NCI-H524 (cell line): ENCODE data around the gene LPIN2.

ENCODE experiments used
- DNase-seq, 2 experiments: peaks; one replicate each; lab custom pipeline; 2025; lab: John Stamatoyannopoulos, UW

LPIN2 gene

DNA sequence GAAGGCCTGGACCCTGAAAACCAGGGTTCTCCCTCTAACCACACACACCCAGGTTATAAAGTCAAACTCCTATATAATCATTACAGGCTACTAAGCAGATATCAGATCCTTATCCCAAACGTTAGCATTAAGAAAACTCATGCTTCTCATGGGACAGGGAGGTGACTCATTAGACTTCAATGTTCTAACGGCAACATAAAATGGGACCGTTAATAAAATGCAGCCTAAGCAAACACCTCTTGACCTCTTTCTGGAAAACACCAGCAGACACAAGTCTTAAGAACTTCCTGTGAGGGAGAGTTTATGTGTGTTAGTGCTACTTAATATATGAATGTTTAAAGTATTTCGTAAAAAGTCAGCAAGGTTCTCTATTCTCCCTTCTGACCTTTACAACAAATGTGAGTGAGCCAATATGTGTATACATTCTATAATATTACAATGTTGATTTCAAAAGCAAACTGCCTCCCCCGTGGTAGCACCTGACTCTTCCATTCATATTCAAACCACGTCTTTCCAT is 31.7 kb downstream of the LPIN2 start:
- DNase-seq = no peak

DNA sequence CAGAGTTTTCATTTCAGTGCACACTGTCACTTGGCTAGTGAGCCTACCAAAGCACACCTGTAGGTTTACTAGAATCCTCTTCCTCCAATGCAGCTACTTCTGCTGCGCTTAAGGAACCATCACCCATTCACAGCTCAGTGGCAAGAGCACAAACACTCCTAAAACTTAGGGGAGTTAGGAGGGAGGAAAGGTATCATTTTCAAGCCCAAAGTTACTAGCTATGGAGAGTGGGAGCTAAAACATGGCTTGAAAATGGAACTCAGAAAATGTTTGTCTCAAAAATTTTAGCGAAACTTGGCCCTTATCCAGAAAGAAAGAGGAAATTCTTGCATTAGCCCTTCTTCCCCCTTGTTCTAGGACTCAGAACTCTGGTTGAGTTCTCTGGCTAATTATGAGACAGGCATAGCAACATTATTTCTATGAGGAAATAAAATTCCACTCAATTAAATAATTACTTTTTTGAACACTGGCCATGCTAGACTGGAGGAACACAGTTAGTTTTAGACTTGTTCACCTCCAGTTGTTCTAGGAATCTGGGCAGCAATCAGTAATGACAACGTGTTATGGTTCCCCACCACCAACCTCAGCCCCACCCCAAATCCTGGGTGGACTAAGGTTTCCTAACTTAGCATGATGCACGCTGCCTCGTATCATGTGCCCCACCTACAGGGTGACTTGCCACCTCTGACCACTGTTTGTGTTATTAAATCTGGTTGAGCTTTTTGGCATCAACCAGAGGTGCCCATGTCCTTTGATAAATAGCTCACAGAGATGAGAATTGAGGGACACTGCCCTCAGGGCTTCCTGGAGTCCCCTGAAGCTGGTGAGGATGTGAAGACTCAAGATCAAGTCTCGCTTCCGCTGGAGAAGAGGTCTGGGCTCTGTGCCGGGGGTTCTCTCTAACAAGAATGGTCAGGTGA is 32.8 kb downstream of the LPIN2 start:
- DNase-seq = no peak

DNA sequence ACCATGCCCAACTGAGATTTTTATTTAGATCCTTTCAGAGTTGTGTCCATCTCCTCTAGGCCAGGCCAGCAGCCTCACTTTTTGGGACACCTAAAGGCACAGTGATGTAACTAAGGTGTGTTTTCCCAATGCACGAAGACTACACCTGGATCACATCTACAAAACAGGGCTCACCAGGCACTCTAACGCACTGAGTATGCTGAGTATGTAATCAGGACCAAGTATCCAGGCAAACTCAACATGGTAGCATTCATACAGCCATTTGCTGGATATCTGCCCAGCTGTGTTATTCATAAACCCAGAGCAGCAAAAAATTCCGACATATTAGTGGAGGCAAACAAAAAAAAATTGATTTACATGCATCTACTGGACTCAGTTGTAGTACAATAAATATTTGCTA is 33.8 kb downstream of the LPIN2 start:
- DNase-seq = no peak

DNA sequence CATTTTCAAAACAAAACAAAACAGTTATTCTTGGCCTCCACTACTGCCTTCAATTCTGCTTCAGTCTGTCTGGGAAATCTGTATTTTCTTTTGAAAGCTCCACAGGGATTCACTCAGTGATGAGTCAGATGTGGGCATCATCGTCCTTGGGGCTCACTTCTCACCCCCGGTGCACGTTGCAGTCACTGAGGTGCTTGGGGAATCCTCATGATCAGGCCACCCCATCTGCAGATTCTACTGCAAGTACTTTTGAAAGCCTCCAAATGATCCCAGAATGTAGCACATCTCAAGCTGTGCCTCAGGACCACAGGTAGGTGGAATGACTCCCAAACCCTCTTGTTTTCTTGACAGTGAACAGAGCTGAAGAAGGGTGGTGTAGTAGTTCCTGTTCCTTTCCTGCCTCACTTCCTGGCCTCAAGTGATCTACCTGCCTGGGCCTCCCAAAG is 34.3 kb downstream of the LPIN2 start:
- no peak for DNase-seq

DNA sequence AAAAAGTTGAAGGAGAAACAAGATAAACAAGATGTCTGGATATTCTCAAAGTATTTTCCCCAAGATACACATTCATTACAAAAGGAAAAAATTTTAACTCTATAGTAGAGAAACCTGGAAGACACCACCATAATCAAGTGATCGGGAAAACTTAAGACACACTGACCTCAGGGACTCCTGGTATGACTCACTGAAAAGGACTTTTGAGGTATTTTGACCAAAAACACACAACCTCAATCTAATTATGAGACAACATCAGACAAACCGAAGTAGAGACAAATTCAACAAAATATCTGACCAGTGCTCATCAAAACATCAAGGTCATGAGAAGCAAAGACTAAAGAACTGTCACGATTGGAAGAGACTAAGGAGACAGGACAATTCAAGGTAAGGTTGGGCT is 34.7 kb downstream of the LPIN2 start:
- DNase-seq = no peak

DNA sequence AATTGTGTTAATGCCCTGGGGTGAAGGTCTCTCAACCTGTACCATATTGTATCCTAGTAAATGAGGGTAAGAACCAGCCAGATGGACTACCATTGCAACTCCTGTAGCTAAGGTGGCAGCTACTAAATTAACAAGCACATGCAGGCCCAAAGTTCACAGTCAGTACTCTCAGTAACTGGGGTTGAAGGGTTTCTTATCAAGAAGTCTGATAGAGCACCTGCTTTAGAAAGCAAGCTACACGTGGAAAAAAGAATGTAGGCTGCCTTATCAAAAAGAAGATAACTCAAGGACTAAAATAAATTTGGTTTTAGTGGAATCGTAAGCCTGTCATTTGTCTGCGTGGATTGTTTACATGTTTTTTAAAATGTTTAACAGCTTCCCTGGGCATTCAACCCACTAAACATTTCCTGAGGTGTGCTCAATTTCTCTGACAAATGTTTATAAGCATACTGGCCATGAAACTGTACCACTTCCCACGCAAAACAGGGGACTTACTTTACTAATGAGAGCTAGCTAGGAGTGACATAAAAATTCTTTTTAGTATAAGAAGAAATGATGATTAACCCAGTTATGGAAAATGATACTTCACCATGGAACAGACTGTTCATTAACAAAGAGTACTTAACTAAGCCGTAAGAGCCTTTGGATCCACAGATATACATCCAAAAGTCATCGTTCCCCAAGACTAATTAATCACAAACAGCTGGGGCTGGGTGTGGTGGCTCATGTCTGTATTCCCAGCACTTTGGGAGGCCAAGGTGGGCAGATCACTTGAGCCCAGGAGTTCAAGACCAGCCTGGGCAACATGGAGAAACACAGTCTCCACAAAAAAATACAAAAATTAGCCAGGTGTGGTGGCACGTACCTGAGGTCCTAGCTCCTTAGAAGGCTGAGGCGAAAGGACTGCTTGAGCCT is 36.5 kb downstream of the LPIN2 start:
- DNase-seq = peak; percentile 17 to 79

DNA sequence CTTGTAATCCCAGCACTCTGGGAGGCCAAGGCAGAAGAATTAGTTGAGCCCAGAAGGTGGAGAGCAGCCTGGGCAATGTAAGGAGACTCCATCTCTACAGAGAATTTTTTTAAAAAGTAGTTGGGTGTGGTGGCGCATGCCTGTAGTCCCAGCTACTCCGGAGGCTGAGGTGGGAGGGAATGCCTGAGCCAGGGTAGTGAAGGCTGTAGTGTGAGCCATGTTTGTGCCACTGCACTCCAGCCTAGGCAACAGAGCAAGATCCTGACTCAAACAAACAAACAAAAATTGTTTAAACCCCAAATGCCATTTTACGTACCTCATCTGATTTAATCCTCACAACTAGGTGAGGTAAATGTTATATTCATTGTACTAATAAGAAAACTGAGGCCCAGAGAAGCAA is 38.2 kb downstream of the LPIN2 start:
- DNase-seq = no peak

DNA sequence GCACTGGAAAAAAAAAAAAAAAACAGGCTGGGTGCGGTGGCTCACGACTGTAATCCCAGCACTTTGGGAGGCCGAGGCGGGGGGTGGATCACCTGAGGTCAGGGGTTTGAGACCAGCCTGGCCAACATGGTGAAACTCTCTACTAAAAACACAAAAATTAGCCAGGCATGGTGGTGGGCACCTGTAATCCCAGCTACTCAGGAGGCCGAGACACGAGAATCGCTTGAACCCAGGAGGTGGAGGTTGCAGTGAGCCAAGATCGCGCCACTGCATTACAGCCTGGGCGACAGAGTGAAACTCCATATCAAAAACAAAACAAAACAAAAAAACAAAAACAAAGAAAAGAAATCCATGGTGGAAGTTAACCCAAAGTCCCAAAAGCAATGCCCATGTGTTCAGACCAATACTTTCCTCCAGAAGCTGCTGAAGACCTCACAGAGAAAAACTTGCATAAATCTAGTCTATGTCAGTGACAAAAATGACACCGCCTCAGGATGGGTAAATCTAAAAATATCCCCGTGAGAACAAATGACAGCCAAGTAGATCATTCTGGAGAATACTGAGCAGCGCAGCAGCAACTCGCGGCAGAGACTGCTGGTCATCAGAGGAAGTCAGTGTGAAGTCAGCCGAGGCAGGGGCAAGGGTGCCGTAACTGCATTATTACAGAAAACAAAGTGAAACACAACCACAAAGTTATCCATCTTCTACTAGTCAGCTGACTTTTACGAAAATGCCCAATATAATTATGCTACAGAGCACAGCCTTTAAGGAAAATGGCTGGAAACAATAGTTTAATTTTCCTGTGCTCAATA is 41.0 kb downstream of the LPIN2 start:
- no peak for DNase-seq

DNA sequence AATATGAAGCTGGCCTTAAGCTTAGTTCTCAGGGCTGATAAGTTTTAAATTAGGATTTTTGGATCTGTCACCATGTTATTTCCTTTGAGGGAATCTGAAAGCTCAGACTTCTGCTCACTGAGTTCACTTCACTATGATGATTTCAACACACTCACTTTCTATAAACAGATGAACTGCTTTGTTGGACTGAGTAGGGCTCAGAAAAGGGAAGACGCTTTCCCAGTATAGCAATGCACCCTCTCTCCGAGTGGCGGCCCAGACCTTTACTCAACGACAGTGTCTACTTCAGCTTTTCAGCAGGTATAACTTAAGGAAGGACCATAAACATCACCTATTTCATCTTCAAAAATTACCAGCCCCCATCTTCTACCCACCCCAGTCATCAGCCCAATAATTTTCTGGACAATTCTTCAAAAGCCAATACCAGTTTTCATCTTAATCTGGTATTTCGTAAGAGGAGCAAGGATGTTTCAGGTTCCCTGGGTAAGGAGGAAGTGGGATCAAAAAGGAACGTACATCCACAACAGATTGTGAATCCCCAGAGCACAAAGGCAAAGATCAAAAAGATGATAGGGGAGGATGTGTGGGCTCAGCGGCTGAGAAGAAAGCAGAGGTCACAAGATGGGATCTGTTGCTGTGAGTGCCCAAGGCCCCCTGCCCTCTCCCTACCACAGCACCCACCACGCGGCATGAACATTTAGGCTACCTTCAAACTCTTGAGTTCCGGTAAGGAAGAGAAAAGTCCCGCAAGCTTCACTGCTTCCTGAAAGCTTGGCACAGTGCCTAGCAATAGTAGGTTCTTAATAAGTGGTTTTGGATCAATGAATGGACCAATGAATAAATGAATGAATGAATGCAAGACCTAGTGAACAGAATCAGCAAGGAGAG is 41.9 kb downstream of the LPIN2 start:
- DNase-seq = no peak

DNA sequence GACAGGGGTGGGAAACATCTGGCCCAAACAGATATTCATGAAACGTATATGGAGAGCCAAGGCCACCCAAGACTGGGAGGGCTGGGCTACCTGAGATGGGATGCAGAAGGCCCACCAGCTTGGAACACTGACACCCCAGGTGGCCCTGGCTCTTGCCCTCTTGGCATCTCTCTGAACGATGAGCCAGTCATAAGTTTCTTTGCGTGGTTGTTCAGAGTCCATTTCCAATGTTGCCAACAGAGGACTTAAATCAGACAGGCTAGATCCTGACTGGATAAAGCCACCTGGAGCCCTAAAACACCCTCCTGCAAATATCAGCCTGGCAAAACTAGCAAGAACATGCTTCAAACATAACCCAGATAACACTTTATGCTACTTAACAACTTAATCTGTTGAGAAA is 42.6 kb downstream of the LPIN2 start:
- DNase-seq = no peak

DNA sequence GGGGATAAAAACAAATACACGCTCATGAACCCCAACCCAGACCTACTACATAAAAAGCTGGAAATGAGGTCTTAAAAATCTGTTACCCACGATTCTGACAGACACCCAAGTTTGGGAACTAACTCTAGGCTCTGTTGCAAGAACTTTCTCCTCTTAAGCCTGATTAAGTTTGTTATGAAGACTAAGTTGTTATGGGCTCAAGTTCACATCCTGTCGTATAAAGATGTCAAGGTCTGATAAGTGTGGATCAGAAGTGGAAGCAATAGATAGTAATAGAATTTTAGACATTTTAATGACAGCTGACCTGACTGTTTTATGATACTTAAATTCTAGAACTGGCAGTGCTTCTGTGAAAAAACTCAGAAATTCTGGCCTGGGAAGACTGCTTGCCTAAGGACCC is 43.2 kb downstream of the LPIN2 start:
- no peak for DNase-seq

DNA sequence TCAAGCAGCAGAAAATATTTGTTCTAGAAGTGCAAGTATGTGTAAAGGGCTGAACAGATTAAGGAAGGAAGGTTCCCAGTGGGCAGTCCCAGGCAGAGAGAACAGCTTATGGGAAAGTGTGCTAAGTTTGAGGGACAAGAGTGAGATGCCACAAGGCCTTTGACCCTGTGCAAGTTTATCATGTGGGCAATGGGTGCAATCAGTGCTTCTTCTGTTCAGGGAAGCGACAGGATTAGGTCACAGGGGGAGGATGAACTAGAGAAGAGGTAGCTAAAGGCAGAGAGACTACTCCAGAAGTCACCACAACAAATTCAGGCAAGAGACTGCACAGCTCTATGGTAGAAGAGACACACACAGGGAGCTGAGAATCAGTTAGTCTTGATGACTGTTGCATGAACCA is 44.3 kb downstream of the LPIN2 start:
- DNase-seq = no peak

DNA sequence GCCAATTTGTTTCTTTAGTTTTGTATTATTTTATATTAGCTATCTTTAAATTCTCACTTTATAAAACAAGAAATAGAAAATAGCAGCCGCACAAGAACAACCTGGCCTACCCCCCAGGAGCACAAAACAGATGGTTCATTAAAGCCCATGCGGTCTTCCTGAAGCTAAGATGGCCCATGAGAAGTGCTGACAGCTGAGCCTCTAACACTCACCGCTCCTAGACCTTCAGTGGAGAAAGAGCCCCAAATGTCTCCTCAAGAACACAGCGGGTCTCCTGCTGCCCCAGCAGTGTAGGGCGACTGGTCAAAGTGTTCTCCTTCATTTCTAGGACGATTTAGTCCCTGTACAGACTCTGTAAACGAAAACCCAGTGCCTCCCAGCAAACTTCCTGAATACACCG is 45.1 kb downstream of the LPIN2 start:
- DNase-seq = peak; percentile 27 to 66

DNA sequence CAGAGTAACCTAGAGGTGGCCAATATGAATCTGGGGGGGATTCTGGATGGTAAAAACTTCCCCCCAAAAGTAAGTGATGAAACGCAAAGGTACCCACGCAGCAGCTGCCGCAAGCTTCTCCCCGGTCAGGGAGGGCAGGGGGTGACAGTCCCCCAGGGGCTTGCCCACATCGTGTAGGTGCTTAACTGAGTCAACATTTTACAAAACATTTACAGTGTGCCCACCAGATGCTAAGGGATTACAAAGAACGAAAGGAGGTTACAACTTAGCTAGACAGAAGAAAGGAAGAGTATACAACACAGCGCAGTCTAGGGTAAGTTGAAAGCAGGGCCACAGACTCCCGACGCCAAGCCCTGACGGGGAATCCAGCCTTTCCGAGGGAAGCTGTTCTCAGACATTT is 45.6 kb downstream of the LPIN2 start:
- DNase-seq = peak in 1 of 2 experiments; percentile 33

DNA sequence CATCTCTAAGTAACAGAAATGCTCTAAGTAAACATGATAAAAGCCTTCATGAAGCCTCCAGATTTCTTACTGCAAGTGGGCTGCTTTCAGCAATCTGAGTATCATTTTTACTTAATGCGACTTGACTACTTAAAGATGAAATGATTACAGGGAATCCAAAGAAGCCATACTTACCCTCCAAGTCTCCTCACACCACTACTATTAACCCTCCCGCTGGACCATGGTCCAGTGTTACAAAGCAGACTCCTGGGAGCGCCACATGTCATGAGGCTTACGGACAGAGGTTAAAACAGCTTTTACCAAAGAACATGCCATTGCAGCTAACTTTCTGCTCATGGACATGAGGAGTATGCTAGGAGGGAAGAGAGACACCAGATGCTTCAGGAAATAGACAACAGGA is 46.4 kb downstream of the LPIN2 start:
- DNase-seq = no peak

DNA sequence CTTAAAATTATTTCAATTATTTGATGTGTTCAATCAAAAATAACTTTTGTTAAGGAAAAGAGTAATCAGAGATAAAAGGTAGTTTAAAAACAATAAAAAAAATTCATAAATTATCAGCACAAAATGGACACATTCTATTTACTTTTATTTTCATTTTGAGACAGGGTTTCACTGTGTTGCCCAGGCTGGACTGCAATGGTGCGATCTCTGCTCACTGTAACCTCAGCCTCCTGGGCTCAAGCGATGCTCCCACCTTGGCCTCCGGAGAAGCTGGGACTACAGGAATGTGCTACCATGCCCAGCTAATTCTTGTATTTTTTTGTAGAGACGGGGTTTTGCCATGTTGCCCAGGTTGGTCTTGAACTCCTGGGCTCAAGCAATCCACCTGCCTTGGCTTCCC is 47.1 kb downstream of the LPIN2 start:
- DNase-seq = no peak

DNA sequence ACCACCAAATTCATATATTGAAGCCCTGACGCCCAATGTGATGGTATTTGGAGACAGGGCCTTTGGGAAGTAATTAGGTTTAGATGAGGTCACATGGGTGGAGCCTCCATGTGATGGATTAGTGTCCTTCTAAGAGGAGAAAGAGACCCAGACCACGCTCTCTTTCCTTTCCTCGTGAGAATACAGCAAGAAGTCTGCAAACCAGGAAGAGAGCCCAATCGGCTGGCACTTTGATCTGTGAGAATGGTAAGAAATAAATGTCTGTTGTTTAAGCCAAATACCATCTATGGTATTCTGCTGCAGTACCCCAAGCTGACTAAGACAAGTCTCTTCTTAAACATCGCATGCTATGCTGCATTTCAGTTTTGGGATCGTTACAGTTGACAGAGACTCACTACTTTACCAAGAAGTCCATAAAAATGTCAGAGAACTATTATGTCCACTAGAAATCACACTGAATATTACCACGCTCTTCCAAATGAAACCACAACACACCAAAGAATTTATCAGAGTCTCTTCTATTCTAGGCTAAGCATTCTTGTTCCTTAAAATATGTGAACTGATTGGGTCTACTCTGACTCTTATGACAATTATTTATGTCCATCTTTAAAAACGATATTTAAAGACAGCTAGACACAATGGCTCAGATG is 48.5 kb downstream of the LPIN2 start:
- DNase-seq = no peak
